Astrocyte (in vitro differentiated cells and primary cell): ENCODE measurements around the gene RBM19.

Source experiments
- EZH2 ChIP-seq: IDR thresholded peaks from 2 replicates; pipeline ENCODE4 v1.6.1; 2012; ENCODE audit warnings: mild to moderate bottlenecking, low read length, inconsistent platforms; ENCODE audit not compliant: insufficient read depth
- TF ChIP-seq, protein P1 (sequence below): IDR thresholded peaks from 2 replicates; pipeline ENCODE4 v1.5.1; 2011; ENCODE audit warnings: low read depth, mild to moderate bottlenecking, inconsistent platforms, low read length, moderate library complexity; ENCODE audit not compliant: insufficient read depth

DNA sequence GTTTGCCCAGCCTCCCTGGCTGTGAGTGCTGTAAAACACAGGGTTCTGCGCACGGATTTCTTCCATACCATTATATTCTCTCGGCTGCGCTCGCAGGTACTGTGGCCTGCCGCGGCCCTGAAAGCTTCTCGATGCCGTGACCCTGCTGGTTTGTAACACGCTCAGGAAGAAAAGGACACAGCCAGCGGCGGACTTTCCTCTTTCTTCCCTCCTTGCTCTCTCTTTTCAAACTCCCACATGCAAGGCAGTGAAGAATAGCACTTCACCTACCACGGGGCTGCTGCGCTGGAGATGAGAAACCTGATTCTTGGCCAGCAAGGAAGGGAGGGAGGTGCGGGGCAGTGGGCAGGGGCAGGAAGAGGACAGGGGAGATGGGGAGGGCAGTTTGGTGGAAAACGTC lies 130.2 kb downstream of the RBM19 start:
- TF ChIP-seq, protein P1, sequence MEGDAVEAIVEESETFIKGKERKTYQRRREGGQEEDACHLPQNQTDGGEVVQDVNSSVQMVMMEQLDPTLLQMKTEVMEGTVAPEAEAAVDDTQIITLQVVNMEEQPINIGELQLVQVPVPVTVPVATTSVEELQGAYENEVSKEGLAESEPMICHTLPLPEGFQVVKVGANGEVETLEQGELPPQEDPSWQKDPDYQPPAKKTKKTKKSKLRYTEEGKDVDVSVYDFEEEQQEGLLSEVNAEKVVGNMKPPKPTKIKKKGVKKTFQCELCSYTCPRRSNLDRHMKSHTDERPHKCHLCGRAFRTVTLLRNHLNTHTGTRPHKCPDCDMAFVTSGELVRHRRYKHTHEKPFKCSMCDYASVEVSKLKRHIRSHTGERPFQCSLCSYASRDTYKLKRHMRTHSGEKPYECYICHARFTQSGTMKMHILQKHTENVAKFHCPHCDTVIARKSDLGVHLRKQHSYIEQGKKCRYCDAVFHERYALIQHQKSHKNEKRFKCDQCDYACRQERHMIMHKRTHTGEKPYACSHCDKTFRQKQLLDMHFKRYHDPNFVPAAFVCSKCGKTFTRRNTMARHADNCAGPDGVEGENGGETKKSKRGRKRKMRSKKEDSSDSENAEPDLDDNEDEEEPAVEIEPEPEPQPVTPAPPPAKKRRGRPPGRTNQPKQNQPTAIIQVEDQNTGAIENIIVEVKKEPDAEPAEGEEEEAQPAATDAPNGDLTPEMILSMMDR = no peak
- TF ChIP-seq EZH2 = no peak
